ENCODE data around the gene SALL1. TPM values are rescaled to one million over a fixed set of nuclear protein-coding genes. Genes with fewer than 3 reads are reported as not detected.

Gene SALL1
- total RNA-seq, 1 donor from 2014 or later, result 15.0 TPM

DNA sequence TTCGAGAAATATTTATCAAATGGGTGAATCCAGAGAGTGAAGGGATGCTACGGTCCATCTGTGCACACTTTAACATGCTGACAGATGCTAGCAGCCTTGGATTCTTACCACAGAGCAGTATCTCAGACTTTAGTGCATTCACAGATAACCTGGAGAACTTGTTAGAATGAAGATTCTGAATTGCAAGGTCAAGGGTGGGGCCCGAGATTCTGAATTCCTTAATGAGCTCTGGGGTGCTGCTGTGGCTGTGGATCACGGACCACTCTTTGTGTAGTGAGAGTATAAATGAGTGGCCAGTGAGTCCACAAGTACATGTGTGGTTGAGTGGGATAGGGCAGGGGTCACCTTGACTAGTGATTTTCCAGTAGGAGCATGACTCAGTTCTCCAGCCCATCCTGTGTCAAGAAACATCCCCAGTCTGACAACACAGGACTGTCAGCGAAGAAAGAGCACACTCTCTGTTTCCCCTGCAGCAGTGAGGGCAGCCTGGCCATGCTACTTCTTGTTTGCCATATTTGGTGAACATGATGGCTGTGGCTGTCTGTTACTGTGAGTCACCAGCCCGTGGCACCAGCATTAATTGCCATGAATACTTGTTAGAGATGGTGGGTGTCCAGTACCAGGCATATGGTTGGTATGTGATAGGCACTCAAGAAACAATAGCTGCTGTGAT, 13.0 kb upstream of the SALL1 start:
- peaks cover 23% of the 10 kb centered on the region for H3K4me1 ChIP-seq (ENCODE audit: insufficient read depth, low read length)
- Mint-ChIP-seq H3K27ac (ENCODE audit: unreplicated experiment) (no peak overlapping the region), H3K4me3 (ENCODE audit: unreplicated experiment) (no peak overlapping the region), H3K9me3 (ENCODE audit: unreplicated experiment) (peaks cover 2% of the 10 kb centered on the region), H3K36me3 (ENCODE audit: low read depth, unreplicated experiment) (peaks cover 2% of the 10 kb centered on the region), H3K27me3 (ENCODE audit: low read depth, unreplicated experiment) (peaks cover 6% of the 10 kb centered on the region), H3K4me1 (ENCODE audit: low read depth, unreplicated experiment) (peaks cover 32% of the 10 kb centered on the region)
- peak overlapping the region; percentile 7 for H2AFZ ChIP-seq (ENCODE audit: low read depth, low read length)
- H3K27ac ChIP-seq (ENCODE audit: low read depth, low read length), result no peak overlapping the region
- H3K9ac ChIP-seq (ENCODE audit: low read length), result no peak overlapping the region
- H3K4me2 ChIP-seq (ENCODE audit: low read length), result peak overlapping the region; percentile 43
- H3K36me3 ChIP-seq (ENCODE audit: insufficient read depth, low read length), result no peaks in the 10 kb centered on the region
- DNase-seq (ENCODE audit: low read depth) (peak; percentile 52), FAIRE-seq (peak; percentile 5)
- no peaks in the 10 kb centered on the region for H3K79me2 ChIP-seq (ENCODE audit: insufficient read depth, low read length)
- no peaks in the 10 kb centered on the region for H3K9me3 ChIP-seq (ENCODE audit: insufficient read depth, low read depth, low read length)
- no peaks in the 10 kb centered on the region for H3K27me3 ChIP-seq (ENCODE audit: insufficient read depth, low read length)
- TF ChIP-seq EZH2 (IDR thresholded peaks at IDR 0.05; ENCODE audit: insufficient read depth, low read length), result no peak
- TF ChIP-seq CTCF (IDR thresholded peaks at IDR 0.05; ENCODE audit: insufficient read depth, low read depth, low read length), result no peak
- no peak overlapping the region for H3K4me3 ChIP-seq (ENCODE audit: insufficient read depth, low read depth, low read length)
- H4K20me1 ChIP-seq (ENCODE audit: insufficient read depth, low read length), result no peaks in the 10 kb centered on the region

DNA sequence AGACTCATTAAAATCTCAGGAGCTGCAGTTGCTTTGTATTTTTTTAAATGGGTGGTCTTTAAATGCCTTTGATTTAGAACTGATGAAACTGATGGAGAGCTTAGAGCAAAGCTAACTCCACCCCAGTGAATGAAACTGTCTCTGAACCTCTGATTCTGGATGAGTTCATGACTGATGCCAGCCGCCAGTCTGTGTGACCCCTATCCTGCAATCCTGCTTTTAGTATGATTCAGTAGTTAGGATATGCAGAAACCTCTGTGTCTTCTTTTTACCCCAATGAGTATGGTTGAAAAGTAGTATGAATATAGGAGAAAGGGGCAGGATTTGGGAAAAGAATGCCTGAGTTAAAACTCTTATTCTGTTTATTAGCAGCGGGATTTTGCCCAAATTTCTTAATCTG, 12.3 kb upstream of the SALL1 start:
- H2AFZ ChIP-seq (ENCODE audit: low read depth, low read length), result no peak overlapping the region
- TF ChIP-seq EZH2 (IDR thresholded peaks at IDR 0.05; ENCODE audit: insufficient read depth, low read length), result no peak
- TF ChIP-seq CTCF (IDR thresholded peaks at IDR 0.05; ENCODE audit: insufficient read depth, low read depth, low read length), result no peak
- DNase-seq (ENCODE audit: low read depth) (no peak), FAIRE-seq (peak; percentile 58)
- no peaks in the 10 kb centered on the region for H4K20me1 ChIP-seq (ENCODE audit: insufficient read depth, low read length)
- H3K4me3 ChIP-seq (ENCODE audit: insufficient read depth, low read depth, low read length), result no peak overlapping the region
- H3K4me3 Mint-ChIP-seq (ENCODE audit: unreplicated experiment), result no peak overlapping the region
- no peak overlapping the region for H3K9ac ChIP-seq (ENCODE audit: low read length)
- peaks cover 3% of the 10 kb centered on the region for H3K27me3 Mint-ChIP-seq (ENCODE audit: low read depth, unreplicated experiment)
- peaks cover 23% of the 10 kb centered on the region for H3K4me1 ChIP-seq (ENCODE audit: insufficient read depth, low read length)
- H3K9me3 ChIP-seq (ENCODE audit: insufficient read depth, low read depth, low read length), result no peaks in the 10 kb centered on the region
- peak overlapping the region; percentile 43 for H3K4me2 ChIP-seq (ENCODE audit: low read length)
- H3K9me3 Mint-ChIP-seq (ENCODE audit: unreplicated experiment), result no peaks in the 10 kb centered on the region
- H3K4me1 Mint-ChIP-seq (ENCODE audit: low read depth, unreplicated experiment), result peaks cover 32% of the 10 kb centered on the region
- H3K27me3 ChIP-seq (ENCODE audit: insufficient read depth, low read length), result no peaks in the 10 kb centered on the region
- no peak overlapping the region for H3K27ac ChIP-seq (ENCODE audit: low read depth, low read length)
- H3K36me3 ChIP-seq (ENCODE audit: insufficient read depth, low read length), result no peaks in the 10 kb centered on the region
- H3K36me3 Mint-ChIP-seq (ENCODE audit: low read depth, unreplicated experiment), result no peaks in the 10 kb centered on the region
- no peaks in the 10 kb centered on the region for H3K79me2 ChIP-seq (ENCODE audit: insufficient read depth, low read length)
- H3K27ac Mint-ChIP-seq (ENCODE audit: unreplicated experiment), result peak overlapping the region; percentile 15

All from astrocyte (in vitro differentiated cells and primary cell).